Heart left ventricle (tissue), 16 donors: Measurements from ENCODE around the gene LIMD2. TPM values are rescaled to one million over a fixed set of nuclear protein-coding genes. Genes with fewer than 3 reads are reported as not detected.
A peak's percentile ranks its signal among the peaks of the same experiment; 100 is the strongest.

Source experiments
- ATAC-seq, 4 donors: fragments of 200-7000 bp; cut with Tn5 transposase; one replicate each; pipeline ENCODE4 v1.9.1; 2020 to 2022; ENCODE audit warnings: moderate library complexity in 4 of 4, mild to moderate bottlenecking in 3 of 4, moderate number of reproducible peaks in 1 of 4
- DNase-seq, 5 donors: peaks; one replicate each; pipeline ENCODE4 v3.0.0-alpha.2; 2020
- H3K27ac ChIP-seq, 12 donors: fragments of 200-600 bp; sonication (generic) in 4 of 12; one replicate each; pipeline versions ENCODE4 v1.5.0 to v1.8.0; 2016 to 2022; ENCODE audit warnings: mild to moderate bottlenecking in 2 of 12
- H3K27me3 ChIP-seq, 9 donors: fragments of 200-600 bp; sonication (generic) in 2 of 9; one replicate each; pipeline versions ENCODE4 v1.5.1 to v1.8.0; 2016 to 2022; ENCODE audit warnings: mild to moderate bottlenecking in 3 of 9
- H3K36me3 ChIP-seq, 9 donors: fragments of 200-600 bp; sonication (generic) in 2 of 9; one replicate each; pipeline versions ENCODE4 v1.5.0 to v1.8.0; 2018 to 2022; ENCODE audit warnings: mild to moderate bottlenecking in 2 of 9
- H3K4me1 ChIP-seq, 12 donors: fragments of 200-600 bp; sonication (generic) in 4 of 12; one replicate each; pipeline versions ENCODE4 v1.5.0 to v1.8.0; 2016 to 2022; ENCODE audit warnings: mild to moderate bottlenecking in 3 of 12
- H3K4me3 ChIP-seq, 12 donors: fragments of 200-600 bp; sonication (generic) in 4 of 12; one replicate each; pipeline versions ENCODE4 v1.5.0 to v1.8.0; 2017 to 2022; ENCODE audit warnings: mild to moderate bottlenecking in 9 of 12, moderate library complexity in 4 of 12
- H3K9me3 ChIP-seq, 12 donors: fragments of 200-600 bp; sonication (generic) in 4 of 12; one replicate each; pipeline versions ENCODE4 v1.5.0 to v1.8.0; 2016 to 2022; ENCODE audit warnings: mild to moderate bottlenecking in 1 of 12
- CTCF ChIP-seq, 12 donors: fragments of 200-600 bp; sonication (generic) in 4 of 12; IDR thresholded peaks; one replicate each; pipeline versions ENCODE4 v1.5.0 to v1.8.0; 2018 to 2022; ENCODE audit warnings: antibody characterized with exemption in 12 of 12, mild to moderate bottlenecking in 5 of 12
- POLR2A ChIP-seq, 2 donors: fragments of 450-650 bp; IDR thresholded peaks; one replicate each; pipeline ENCODE4 v1.6.1; 2017; ENCODE audit warnings: antibody characterized with exemption in 2 of 2, mild to moderate bottlenecking in 2 of 2, moderate library complexity in 2 of 2
- WGBS, 4 donors: extraction: QIAGEN DNeasy Blood & Tissue Kit in 2 of 4; methylation state at CpG; one replicate each; pipeline versions ENCODE4 v1.1.5 to v1.1.7; 2013 to 2018; 5-methylcytosine and 5-hydroxymethylcytosine counted together
- intact Hi-C, 10 donors: fragments of 100-400 bp; cut with DNase I; formaldehyde crosslinking; loops; one replicate each; pipeline versions ENCODE4 v1.11.1 to v1.14.2; 2022
- polyA plus RNA-seq, 2 donors: library from polyadenylated mRNA; stranded (reverse); fragments of 200-250 nt; gene quantifications; one replicate each; pipeline ENCODE4 v1.2.3, GENCODE V29; 2013
- total RNA-seq, 9 donors: library from RNA; depleted of rRNA in 2 of 9; stranded (reverse); fragments of >200 nt in 2 of 9; fragmentation: NEBNext Ultra II Directional in 3 of 9; extraction: Animal tissue kit (Norgen Biotek cat#: 25700) in 3 of 9; gene quantifications; one replicate each; pipeline versions ENCODE4 v1.1.0 to v1.2.4, GENCODE V29; 2016 to 2023
- donor health status: ischemic (EF 13 %, LVEDD 7.1; RV severe dilation, severe dysfunction).
- donor health status: healthy with polysubstance abuse.
- donor health status: DM: no; HTN: yes; CAD: no.
- donor health status: DM: no; HTN: no; CAD: no.
- donor health status: ischemic (EF 25% LVEDD 6.9; RV normal size, moderate dysfunction).
- donor health status: ischemic (EF 25% LVEDD 5.7; RV mildly dilated, moderate dysfunction).
- donor health status: healthy.
- donor health status: DM: yes; HTN: yes; CAD: no.
- donor health status: ischemic (EF 35%, LVEDD 5.7; RV mildly dilated, moderate dysfunction).
- donor health status: nonischemic (EF 11% LVEDD 7.7; RV severe dilation, severe dysfunction).
- donor health status: DM: yes; HTN: yes; CAD: no.
- donor health status: PGD.
- donor health status: ischemic (EF 29% LVEDD 5.4; RV normal size, mild dysfunction).
- donor health status: nonischemic (EF 23%, LVEDD 6.1; RV moderate dilation, normal function).

Gene LIMD2
- total and polyA plus RNA-seq, 11 donors = 1.9 to 48.0 (median 3.5) TPM

GRCh38 chr17:63704259-63704576, 4.3 kb upstream of the LIMD2 start:
- Histone ChIP-seq H3K4me3 (no peak overlapping the region), H3K9me3 (no peaks in the 10 kb centered on the region), H3K36me3 (peaks cover 0 to 68% (median 56%) of the 10 kb centered on the region in 9 donors), H3K27me3 (no peaks in the 10 kb centered on the region), H3K4me1 (peaks cover 0 to 38% (median 13%) of the 10 kb centered on the region in 12 donors), H3K27ac (no peak overlapping the region)
- WGBS, 4 donors = 90 to 94% (median 91%) methylated on average over 7 to 11 of the region's 11 CpGs
- no peak for DNase-seq
- TF ChIP-seq CTCF (IDR thresholded peaks at IDR 0.05) (no peak), POLR2A (IDR thresholded peaks at IDR 0.05) (no peak)
- no peak for ATAC-seq
- intact Hi-C loops = loop anchor here in 2 of 10 donors (5.0 kb wide), 2 partner anchors 38 to 82 kb away; partner anchors contain the start of genes MAP3K3 (in 1 of the 2) and STRADA (in 1 of the 2)

- peaks cover 0 to 38% (median 15%) of the 10 kb centered on the region in 12 donors for H3K4me1 ChIP-seq
- no peak overlapping the region for H3K27ac ChIP-seq
- no peak for DNase-seq
- intact Hi-C loops = loop anchor here in 2 of 10 donors (5.0 kb wide), 2 partner anchors 39 to 81 kb away; partner anchors contain the start of genes MAP3K3 (in 1 of the 2) and STRADA (in 1 of the 2)
- TF ChIP-seq POLR2A (IDR thresholded peaks at IDR 0.05) (no peak), CTCF (IDR thresholded peaks at IDR 0.05) (no peak)
- no peak overlapping the region for H3K4me3 ChIP-seq
- 85 to 95% (median 90%) methylated on average over 15 to 16 of the region's 16 CpGs for WGBS, 4 donors
- H3K27me3 ChIP-seq = no peaks in the 10 kb centered on the region
- no peak for ATAC-seq
- H3K36me3 ChIP-seq = peaks cover 0 to 63% (median 51%) of the 10 kb centered on the region in 9 donors
- no peaks in the 10 kb centered on the region for H3K9me3 ChIP-seq
These were observed 3.8 kb upstream of the LIMD2 start for GRCh38 chr17:63703556-63704258.

GRCh38 chr17:63703029-63703428, 3.1 kb upstream of the LIMD2 start:
- WGBS, 4 donors = 87 to 90% (median 89%) methylated on average over 5 of the region's 5 CpGs
- no peak for DNase-seq
- intact Hi-C loops = loop anchor here in 2 of 10 donors (5.0 kb wide), 2 partner anchors 39 to 81 kb away; partner anchors contain the start of genes MAP3K3 (in 1 of the 2) and STRADA (in 1 of the 2)

More at GRCh38 chr17:63703029-63703428, 3.1 kb upstream of the LIMD2 start:
- no peak for ATAC-seq
- TF ChIP-seq POLR2A (IDR thresholded peaks at IDR 0.05) = no peak
- no peak for TF ChIP-seq CTCF (IDR thresholded peaks at IDR 0.05)
- peak overlapping the region in 1 of 12 donors; percentile 73 for H3K4me3 ChIP-seq
- peak overlapping the region in 1 of 12 donors; percentile 96 for H3K27ac ChIP-seq
- peaks cover 0 to 43% (median 16%) of the 10 kb centered on the region in 12 donors for H3K4me1 ChIP-seq
- H3K9me3 ChIP-seq = no peaks in the 10 kb centered on the region
- no peaks in the 10 kb centered on the region for H3K27me3 ChIP-seq
- peaks cover 0 to 56% (median 44%) of the 10 kb centered on the region in 9 donors for H3K36me3 ChIP-seq
